ENCODE data around the gene LRRC8B. TPM values are rescaled to one million over a fixed set of nuclear protein-coding genes. Genes with fewer than 3 reads are reported as not detected.
A peak's percentile ranks its signal among the peaks of the same experiment; 100 is the strongest.

LRRC8B gene
- polyA plus RNA-seq, 2 donors: 1.9 to 3.0 TPM

GRCh38 chr1:89546082-89546889 lies 21.7 kb downstream of the LRRC8B start:
- Histone ChIP-seq H3K27ac (ENCODE audit: low read depth in 2 of 2, low read length in 1 of 2) (peak overlapping the region in 1 of 2 donors; percentile 3), H3K4me3 (ENCODE audit: low read depth in 1 of 2, low read length in 2 of 2) (no peak overlapping the region), H3K9me3 (ENCODE audit: control insufficient read depth in 2 of 2, insufficient read depth in 1 of 2, low read depth in 1 of 2, low read length in 1 of 2) (no peaks in the 10 kb centered on the region), H3K27me3 (ENCODE audit: control insufficient read depth in 1 of 2, insufficient read depth in 2 of 2, low read length in 2 of 2) (no peaks in the 10 kb centered on the region), H3K4me1 (ENCODE audit: control insufficient read depth in 2 of 2, insufficient read depth in 2 of 2, low read length in 1 of 2) (no peaks in the 10 kb centered on the region), H3K36me3 (ENCODE audit: control insufficient read depth in 2 of 2, insufficient read depth in 2 of 2, low read length in 1 of 2) (no peaks in the 10 kb centered on the region)
- WGBS, 2 donors: 97% methylated on average over 3 of the region's 3 CpGs

GRCh38 chr1:89546934-89547562 lies 22.4 kb downstream of the LRRC8B start:
- no peaks in the 10 kb centered on the region for H3K4me1 ChIP-seq (ENCODE audit: control insufficient read depth in 2 of 2, insufficient read depth in 2 of 2, low read length in 1 of 2)
- H3K4me3 ChIP-seq (ENCODE audit: low read depth in 1 of 2, low read length in 2 of 2): no peak overlapping the region
- H3K36me3 ChIP-seq (ENCODE audit: control insufficient read depth in 2 of 2, insufficient read depth in 2 of 2, low read length in 1 of 2): no peaks in the 10 kb centered on the region
- no peaks in the 10 kb centered on the region for H3K27me3 ChIP-seq (ENCODE audit: control insufficient read depth in 1 of 2, insufficient read depth in 2 of 2, low read length in 2 of 2)
- H3K27ac ChIP-seq (ENCODE audit: low read depth in 2 of 2, low read length in 1 of 2): no peak overlapping the region
- no peaks in the 10 kb centered on the region for H3K9me3 ChIP-seq (ENCODE audit: control insufficient read depth in 2 of 2, insufficient read depth in 1 of 2, low read depth in 1 of 2, low read length in 1 of 2)

GRCh38 chr1:89547563-89548116 lies 23.0 kb downstream of the LRRC8B start:
- H3K27me3 ChIP-seq (ENCODE audit: control insufficient read depth in 1 of 2, insufficient read depth in 2 of 2, low read length in 2 of 2): no peaks in the 10 kb centered on the region
- H3K27ac ChIP-seq (ENCODE audit: low read depth in 2 of 2, low read length in 1 of 2): no peak overlapping the region
- no peaks in the 10 kb centered on the region for H3K9me3 ChIP-seq (ENCODE audit: control insufficient read depth in 2 of 2, insufficient read depth in 1 of 2, low read depth in 1 of 2, low read length in 1 of 2)
- H3K4me3 ChIP-seq (ENCODE audit: low read depth in 1 of 2, low read length in 2 of 2): no peak overlapping the region
- 36 to 45% methylated on average over 2 of the region's 2 CpGs for WGBS, 2 donors
- no peaks in the 10 kb centered on the region for H3K36me3 ChIP-seq (ENCODE audit: control insufficient read depth in 2 of 2, insufficient read depth in 2 of 2, low read length in 1 of 2)
- no peaks in the 10 kb centered on the region for H3K4me1 ChIP-seq (ENCODE audit: control insufficient read depth in 2 of 2, insufficient read depth in 2 of 2, low read length in 1 of 2)

- Histone ChIP-seq H3K27ac (ENCODE audit: low read depth in 2 of 2, low read length in 1 of 2) (no peak overlapping the region), H3K27me3 (ENCODE audit: control insufficient read depth in 1 of 2, insufficient read depth in 2 of 2, low read length in 2 of 2) (no peaks in the 10 kb centered on the region), H3K4me1 (ENCODE audit: control insufficient read depth in 2 of 2, insufficient read depth in 2 of 2, low read length in 1 of 2) (no peaks in the 10 kb centered on the region), H3K4me3 (ENCODE audit: low read depth in 1 of 2, low read length in 2 of 2) (no peak overlapping the region), H3K9me3 (ENCODE audit: control insufficient read depth in 2 of 2, insufficient read depth in 1 of 2, low read depth in 1 of 2, low read length in 1 of 2) (no peaks in the 10 kb centered on the region), H3K36me3 (ENCODE audit: control insufficient read depth in 2 of 2, insufficient read depth in 2 of 2, low read length in 1 of 2) (no peaks in the 10 kb centered on the region)
- WGBS, 2 donors: 70 to 77% methylated on average over 2 of the region's 2 CpGs
Observed at GRCh38 chr1:89548122-89548857, 23.7 kb downstream of the LRRC8B start.

- Histone ChIP-seq H3K36me3 (ENCODE audit: control insufficient read depth in 2 of 2, insufficient read depth in 2 of 2, low read length in 1 of 2) (no peaks in the 10 kb centered on the region), H3K9me3 (ENCODE audit: control insufficient read depth in 2 of 2, insufficient read depth in 1 of 2, low read depth in 1 of 2, low read length in 1 of 2) (no peaks in the 10 kb centered on the region), H3K27ac (ENCODE audit: low read depth in 2 of 2, low read length in 1 of 2) (no peak overlapping the region), H3K4me3 (ENCODE audit: low read depth in 1 of 2, low read length in 2 of 2) (no peak overlapping the region), H3K4me1 (ENCODE audit: control insufficient read depth in 2 of 2, insufficient read depth in 2 of 2, low read length in 1 of 2) (no peaks in the 10 kb centered on the region), H3K27me3 (ENCODE audit: control insufficient read depth in 1 of 2, insufficient read depth in 2 of 2, low read length in 2 of 2) (no peaks in the 10 kb centered on the region)
- WGBS, 2 donors: 86 to 93% methylated on average over 5 of the region's 5 CpGs
Observed at GRCh38 chr1:89550995-89551394, 26.4 kb downstream of the LRRC8B start.

GRCh38 chr1:89552471-89553081 lies 27.9 kb downstream of the LRRC8B start:
- WGBS, 2 donors: 10 to 15% methylated on average over 2 of the region's 2 CpGs
- H3K27ac ChIP-seq (ENCODE audit: low read depth in 2 of 2, low read length in 1 of 2): peak overlapping the region; percentile 31 to 59
- no peak overlapping the region for H3K4me3 ChIP-seq (ENCODE audit: low read depth in 1 of 2, low read length in 2 of 2)

GRCh38 chr1:89553157-89553556 lies 28.5 kb downstream of the LRRC8B start:
- 74 to 86% methylated on average over 1 of the region's 1 CpG for WGBS, 2 donors
- Histone ChIP-seq H3K4me1 (ENCODE audit: control insufficient read depth in 2 of 2, insufficient read depth in 2 of 2, low read length in 1 of 2) (no peaks in the 10 kb centered on the region), H3K27ac (ENCODE audit: low read depth in 2 of 2, low read length in 1 of 2) (no peak overlapping the region), H3K27me3 (ENCODE audit: control insufficient read depth in 1 of 2, insufficient read depth in 2 of 2, low read length in 2 of 2) (no peaks in the 10 kb centered on the region), H3K4me3 (ENCODE audit: low read depth in 1 of 2, low read length in 2 of 2) (no peak overlapping the region), H3K36me3 (ENCODE audit: control insufficient read depth in 2 of 2, insufficient read depth in 2 of 2, low read length in 1 of 2) (no peaks in the 10 kb centered on the region), H3K9me3 (ENCODE audit: control insufficient read depth in 2 of 2, insufficient read depth in 1 of 2, low read depth in 1 of 2, low read length in 1 of 2) (no peaks in the 10 kb centered on the region)

More at GRCh38 chr1:89552471-89553081, 27.9 kb downstream of the LRRC8B start:
- H3K27me3 ChIP-seq (ENCODE audit: control insufficient read depth in 1 of 2, insufficient read depth in 2 of 2, low read length in 2 of 2): no peaks in the 10 kb centered on the region
- H3K9me3 ChIP-seq (ENCODE audit: control insufficient read depth in 2 of 2, insufficient read depth in 1 of 2, low read depth in 1 of 2, low read length in 1 of 2): no peaks in the 10 kb centered on the region
- H3K4me1 ChIP-seq (ENCODE audit: control insufficient read depth in 2 of 2, insufficient read depth in 2 of 2, low read length in 1 of 2): no peaks in the 10 kb centered on the region
- no peaks in the 10 kb centered on the region for H3K36me3 ChIP-seq (ENCODE audit: control insufficient read depth in 2 of 2, insufficient read depth in 2 of 2, low read length in 1 of 2)

GRCh38 chr1:89555550-89555949 lies 30.9 kb downstream of the LRRC8B start:
- peak overlapping the region in 1 of 2 donors; percentile 13 for H3K27ac ChIP-seq (ENCODE audit: low read depth in 2 of 2, low read length in 1 of 2)
- peaks cover 0 to 2% of the 10 kb centered on the region in 2 donors for H3K36me3 ChIP-seq (ENCODE audit: control insufficient read depth in 2 of 2, insufficient read depth in 2 of 2, low read length in 1 of 2)
- H3K27me3 ChIP-seq (ENCODE audit: control insufficient read depth in 1 of 2, insufficient read depth in 2 of 2, low read length in 2 of 2): no peaks in the 10 kb centered on the region
- no peaks in the 10 kb centered on the region for H3K9me3 ChIP-seq (ENCODE audit: control insufficient read depth in 2 of 2, insufficient read depth in 1 of 2, low read depth in 1 of 2, low read length in 1 of 2)
- WGBS, 2 donors: 55 to 63% methylated on average over 2 of the region's 2 CpGs
- no peaks in the 10 kb centered on the region for H3K4me1 ChIP-seq (ENCODE audit: control insufficient read depth in 2 of 2, insufficient read depth in 2 of 2, low read length in 1 of 2)
- H3K4me3 ChIP-seq (ENCODE audit: low read depth in 1 of 2, low read length in 2 of 2): no peak overlapping the region

GRCh38 chr1:89556726-89557444 lies 32.3 kb downstream of the LRRC8B start:
- H3K27me3 ChIP-seq (ENCODE audit: control insufficient read depth in 1 of 2, insufficient read depth in 2 of 2, low read length in 2 of 2): no peaks in the 10 kb centered on the region
- H3K27ac ChIP-seq (ENCODE audit: low read depth in 2 of 2, low read length in 1 of 2): no peak overlapping the region
- peaks cover 0 to 2% of the 10 kb centered on the region in 2 donors for H3K36me3 ChIP-seq (ENCODE audit: control insufficient read depth in 2 of 2, insufficient read depth in 2 of 2, low read length in 1 of 2)
- 73 to 76% methylated on average over 3 of the region's 3 CpGs for WGBS, 2 donors
- no peak overlapping the region for H3K4me3 ChIP-seq (ENCODE audit: low read depth in 1 of 2, low read length in 2 of 2)
- no peaks in the 10 kb centered on the region for H3K9me3 ChIP-seq (ENCODE audit: control insufficient read depth in 2 of 2, insufficient read depth in 1 of 2, low read depth in 1 of 2, low read length in 1 of 2)
- H3K4me1 ChIP-seq (ENCODE audit: control insufficient read depth in 2 of 2, insufficient read depth in 2 of 2, low read length in 1 of 2): no peaks in the 10 kb centered on the region
